CD4-positive, alpha-beta memory T cell (primary cell): Measurements from ENCODE around the gene HPSE2. TPM values are rescaled to one million over a fixed set of nuclear protein-coding genes. Genes with fewer than 3 reads are reported as not detected.

Experiments used
- CTCF ChIA-PET: fragments of 350-600 bp; sonication (Branson Sonifier 250); formaldehyde crosslinking; loops from one replicate; lab custom pipeline; 2021; ENCODE audit warnings: inconsistent platforms; ENCODE audit not compliant: partially characterized antibody; lab: Charles Lee
- POLR2A ChIA-PET: fragments of 350-600 bp; sonication (Branson Sonifier 250); formaldehyde crosslinking; loops from one replicate; lab custom pipeline; 2021; ENCODE audit not compliant: partially characterized antibody; lab: Charles Lee
- DNase-seq, 5 donors: peaks; one replicate each; pipeline versions ENCODE4 v3.0.0 to v3.0.0-alpha.2; 2020 to 2022; ENCODE audit warnings: mixed read lengths in 1 of 5
- H3K27ac ChIP-seq: one replicate; pipeline ENCODE4 v1.7.0; 2013; ENCODE audit warnings: low read depth, low read length
- H3K27me3 ChIP-seq: 2 replicates; pipeline ENCODE4 v1.7.0; 2013; ENCODE audit warnings: mild to moderate bottlenecking, low read length, moderate library complexity; ENCODE audit not compliant: insufficient read depth
- H3K36me3 ChIP-seq: 2 replicates; pipeline ENCODE4 v1.7.0; 2013; ENCODE audit warnings: mild to moderate bottlenecking, low read length, moderate library complexity; ENCODE audit not compliant: insufficient read depth
- H3K4me1 ChIP-seq: 2 replicates; pipeline ENCODE4 v1.7.0; 2013; ENCODE audit warnings: mild to moderate bottlenecking, low read length, moderate library complexity; ENCODE audit not compliant: insufficient read depth
- H3K4me3 ChIP-seq, 2 donors: one replicate each; pipeline ENCODE4 v1.7.0; 2013; ENCODE audit warnings: low read length in 2 of 2, mild to moderate bottlenecking in 1 of 2
- H3K9me3 ChIP-seq, 2 donors: one replicate each; pipeline ENCODE4 v1.7.0; 2013; ENCODE audit warnings: low read length in 2 of 2, control low read depth in 1 of 2; ENCODE audit not compliant: control insufficient read depth in 1 of 2
- H3K27ac Mint-ChIP-seq, 7 donors: one replicate each; pipeline ENCODE4 v1.8.0; 2020 to 2021; ENCODE audit warnings: mixed read lengths in 7 of 7, mild to moderate bottlenecking in 6 of 7, inconsistent platforms in 3 of 7, moderate library complexity in 3 of 7
- H3K27me3 Mint-ChIP-seq, 2 donors: one replicate each; pipeline ENCODE4 v1.8.0; 2020 to 2021; ENCODE audit warnings: mixed read lengths in 2 of 2
- H3K36me3 Mint-ChIP-seq, 2 donors: one replicate each; pipeline ENCODE4 v1.8.0; 2020 to 2021; ENCODE audit warnings: mixed read lengths in 2 of 2, inconsistent platforms in 1 of 2, mild to moderate bottlenecking in 1 of 2
- H3K4me1 Mint-ChIP-seq, 4 donors: one replicate each; pipeline ENCODE4 v1.8.0; 2020 to 2021; ENCODE audit warnings: mixed read lengths in 4 of 4, mild to moderate bottlenecking in 1 of 4
- H3K4me3 Mint-ChIP-seq, 8 donors: one replicate each; pipeline ENCODE4 v1.8.0; 2020 to 2021; ENCODE audit warnings: mixed read lengths in 8 of 8, mild to moderate bottlenecking in 7 of 8, moderate library complexity in 6 of 8, inconsistent platforms in 3 of 8
- H3K9me3 Mint-ChIP-seq, 8 donors: one replicate each; pipeline ENCODE4 v1.8.0; 2020 to 2021; ENCODE audit warnings: mixed read lengths in 8 of 8, mild to moderate bottlenecking in 5 of 8, inconsistent platforms in 3 of 8, moderate library complexity in 1 of 8
- intact Hi-C: fragments of 100-400 bp; cut with micrococcal nuclease; formaldehyde crosslinking; loops from one replicate; pipeline ENCODE4 v1.15.1; 2023
- polyA plus RNA-seq, 2 donors: library from polyadenylated mRNA; unstranded; fragments of 300-500 nt; fragmentation: Illumina TruSeq; gene quantifications; one replicate each; pipeline ENCODE4 v1.2.3, GENCODE V29; 2021
- total RNA-seq, 2 experiments: library from RNA; stranded (reverse); gene quantifications; one replicate each; pipeline ENCODE4 v1.2.3, GENCODE V29; 2021

Gene HPSE2
- total and polyA plus RNA-seq, 4 experiments from 2014 or later: 0.09 to 0.12 TPM; not detected in 2

GRCh38 chr10:98418665-98419468, 816.8 kb downstream of the HPSE2 start:
- H3K4me1 ChIP-seq: peaks cover 16% of the 10 kb centered on the region
- ChIA-PET POLR2A (no interaction called here), CTCF (no interaction called here)
- no peaks in the 10 kb centered on the region for H3K9me3 ChIP-seq
- intact Hi-C loops: no loop called here
- no peaks in the 10 kb centered on the region for H3K9me3 Mint-ChIP-seq
- no peak for DNase-seq
- H3K4me3 ChIP-seq: no peak overlapping the region
- H3K27ac ChIP-seq: no peak overlapping the region
- H3K36me3 ChIP-seq: peaks cover 28% of the 10 kb centered on the region
- peak overlapping the region in 2 of 7 donors; percentile 29 to 79 for H3K27ac Mint-ChIP-seq
- H3K27me3 ChIP-seq: no peaks in the 10 kb centered on the region
- H3K36me3 Mint-ChIP-seq: peaks cover 21 to 62% of the 10 kb centered on the region in 2 donors
- H3K27me3 Mint-ChIP-seq: no peaks in the 10 kb centered on the region
- peaks cover 12 to 22% (median 15%) of the 10 kb centered on the region in 4 donors for H3K4me1 Mint-ChIP-seq
- H3K4me3 Mint-ChIP-seq: no peak overlapping the region

GRCh38 chr10:98417973-98418664, 817.5 kb downstream of the HPSE2 start:
- POLR2A ChIA-PET: no interaction called here
- H3K4me1 Mint-ChIP-seq: peaks cover 12 to 25% (median 15%) of the 10 kb centered on the region in 4 donors
- Histone ChIP-seq H3K9me3 (no peaks in the 10 kb centered on the region), H3K27me3 (no peaks in the 10 kb centered on the region), H3K36me3 (peaks cover 21% of the 10 kb centered on the region), H3K4me1 (peaks cover 16% of the 10 kb centered on the region), H3K4me3 (no peak overlapping the region), H3K27ac (no peak overlapping the region)
- intact Hi-C loops: no loop called here
- CTCF ChIA-PET: interaction anchor here (0.9 kb wide), 1 partner anchor 7 kb away, joined by 4 read pairs; no protein-coding TSS in a partner anchor
- no peaks in the 10 kb centered on the region for H3K9me3 Mint-ChIP-seq
- H3K4me3 Mint-ChIP-seq: no peak overlapping the region
- H3K27ac Mint-ChIP-seq: peak overlapping the region in 2 of 7 donors; percentile 15 to 37
- DNase-seq: no peak
- no peaks in the 10 kb centered on the region for H3K27me3 Mint-ChIP-seq
- H3K36me3 Mint-ChIP-seq: peaks cover 21 to 59% of the 10 kb centered on the region in 2 donors

- peaks cover 18 to 54% of the 10 kb centered on the region in 2 donors for H3K36me3 Mint-ChIP-seq
- DNase-seq: no peak
- H3K9me3 Mint-ChIP-seq: no peaks in the 10 kb centered on the region
- H3K36me3 ChIP-seq: peaks cover 15% of the 10 kb centered on the region
- peak overlapping the region in 1 of 7 donors; percentile 86 for H3K27ac Mint-ChIP-seq
- H3K9me3 ChIP-seq: no peaks in the 10 kb centered on the region
- intact Hi-C loops: no loop called here
- H3K27me3 Mint-ChIP-seq: no peaks in the 10 kb centered on the region
- no peaks in the 10 kb centered on the region for H3K27me3 ChIP-seq
- no peak overlapping the region for H3K4me3 Mint-ChIP-seq
- no peak overlapping the region for H3K27ac ChIP-seq
- H3K4me3 ChIP-seq: no peak overlapping the region
- H3K4me1 ChIP-seq: peaks cover 16% of the 10 kb centered on the region
- ChIA-PET CTCF (interaction anchor here (0.9 kb wide), 1 partner anchor 8 kb away, joined by 4 read pairs; no protein-coding TSS in a partner anchor), POLR2A (no interaction called here)
- peaks cover 12 to 25% (median 16%) of the 10 kb centered on the region in 4 donors for H3K4me1 Mint-ChIP-seq
Measured at GRCh38 chr10:98417481-98417959, 818.1 kb downstream of the HPSE2 start.

GRCh38 chr10:98416606-98417388, 818.9 kb downstream of the HPSE2 start:
- no peak for DNase-seq
- Mint-ChIP-seq H3K9me3 (no peaks in the 10 kb centered on the region), H3K4me3 (no peak overlapping the region), H3K36me3 (peaks cover 18 to 49% of the 10 kb centered on the region in 2 donors), H3K27ac (peak overlapping the region in 5 of 7 donors; percentile 5 to 92 (median 86)), H3K4me1 (peaks cover 12 to 25% (median 17%) of the 10 kb centered on the region in 4 donors), H3K27me3 (no peaks in the 10 kb centered on the region)
- intact Hi-C loops: no loop called here
- POLR2A ChIA-PET: no interaction called here
- no peaks in the 10 kb centered on the region for H3K9me3 ChIP-seq
- CTCF ChIA-PET: interaction anchor here (0.9 to 2.7 kb wide), 2 partner anchors 9 kb away, joined by 4 to 10 read pairs; no protein-coding TSS in a partner anchor
- H3K27ac ChIP-seq: no peak overlapping the region
- H3K4me3 ChIP-seq: no peak overlapping the region
- H3K4me1 ChIP-seq: peaks cover 16% of the 10 kb centered on the region
- H3K27me3 ChIP-seq: no peaks in the 10 kb centered on the region
- H3K36me3 ChIP-seq: peaks cover 12% of the 10 kb centered on the region

- peak overlapping the region in 2 of 8 donors; percentile 49 to 98 for H3K4me3 Mint-ChIP-seq
- CTCF ChIA-PET: interaction anchor here (2.7 kb wide), 1 partner anchor 10 kb away, joined by 10 read pairs; no protein-coding TSS in a partner anchor
- no peaks in the 10 kb centered on the region for H3K27me3 Mint-ChIP-seq
- peaks cover 12% of the 10 kb centered on the region for H3K36me3 ChIP-seq
- peaks cover 12 to 39% of the 10 kb centered on the region in 2 donors for H3K36me3 Mint-ChIP-seq
- POLR2A ChIA-PET: interaction anchor here (0.5 to 2.0 kb wide), 4 partner anchors 10 to 244 kb away, joined by 3 to 9 read pairs (median 3); no protein-coding TSS in a partner anchor
- no peaks in the 10 kb centered on the region for H3K9me3 Mint-ChIP-seq
- H3K27me3 ChIP-seq: no peaks in the 10 kb centered on the region
- no peak overlapping the region for H3K4me3 ChIP-seq
- no peak for DNase-seq
- H3K9me3 ChIP-seq: no peaks in the 10 kb centered on the region
- H3K27ac ChIP-seq: peak overlapping the region; percentile 47
- peak overlapping the region; percentile 19 to 97 (median 64) for H3K27ac Mint-ChIP-seq
- intact Hi-C loops: loop anchor here (1.0 kb wide), 1 partner anchor 31 kb away; the partner anchor contains the start of gene HPS1
- H3K4me1 Mint-ChIP-seq: peaks cover 12 to 26% (median 19%) of the 10 kb centered on the region in 4 donors
- H3K4me1 ChIP-seq: peaks cover 16% of the 10 kb centered on the region
Measured at GRCh38 chr10:98415731-98416119, 819.9 kb downstream of the HPSE2 start.

- intact Hi-C loops: loop anchor here (1.0 kb wide), 1 partner anchor 31 kb away; the partner anchor contains the start of gene HPS1
- peak within 1 kb of the TSS; percentile 47 for H3K27ac ChIP-seq
- POLR2A ChIA-PET: interaction anchor here (0.5 to 2.0 kb wide), 4 partner anchors 10 to 243 kb away, joined by 3 to 9 read pairs (median 3); no protein-coding TSS in a partner anchor
- Mint-ChIP-seq H3K27ac (peak within 1 kb of the TSS; percentile 86 to 97 (median 93)), H3K36me3 (peaks cover 12 to 38% of the 10 kb centered on the region in 2 donors), H3K4me3 (peak within 1 kb of the TSS; percentile 89 to 98 (median 94)), H3K4me1 (peaks cover 12 to 26% (median 19%) of the 10 kb centered on the region in 4 donors), H3K27me3 (no peaks in the 10 kb centered on the region), H3K9me3 (no peaks in the 10 kb centered on the region)
- peaks cover 16% of the 10 kb centered on the region for H3K4me1 ChIP-seq
- CTCF ChIA-PET: interaction anchor here (2.7 kb wide), 1 partner anchor 11 kb away, joined by 10 read pairs; no protein-coding TSS in a partner anchor
- peak within 1 kb of the TSS; percentile 39 to 47 for H3K4me3 ChIP-seq
- DNase-seq: peak; percentile 50 to 62 (median 57)
- H3K9me3 ChIP-seq: no peaks in the 10 kb centered on the region
- H3K27me3 ChIP-seq: no peaks in the 10 kb centered on the region
- H3K36me3 ChIP-seq: peaks cover 12% of the 10 kb centered on the region
Measured at GRCh38 chr10:98414932-98415730, 820.5 kb downstream of the HPSE2 start, which contains the start of gene PYROXD2. TSS of gene PYROXD2 (minus strand) at chr10:98415182. CDS start at chr10:98415135, 47 bp downstream.
